Activated T-helper 17 cell treated with anti-CD3 and anti-CD28 coated beads, Interleukin-2, amount 50 U/mL, for 72 hours (primary cell): ENCODE results near the gene XYLT2. TPM values are rescaled to one million over a fixed set of nuclear protein-coding genes. Genes with fewer than 3 reads are reported as not detected.
"Not testable (repeated sequence)": the region's sequence is repeated elsewhere in the genome, so short reads cannot be mapped to it uniquely, and the experiment has no call there.

Experiments
- ATAC-seq: fragments of 150-1000 bp; cut with Tn5 transposase; replicated peaks from 2 replicates; pipeline ENCODE4 v1.10.0; 2021; ENCODE audit warnings: mild to moderate bottlenecking, moderate library complexity
- H3K27ac Mint-ChIP-seq: one replicate; pipeline ENCODE4 v1.8.0; 2022; ENCODE audit warnings: mixed read lengths
- H3K27me3 Mint-ChIP-seq: one replicate; pipeline ENCODE4 v1.8.0; 2022; ENCODE audit warnings: mixed read lengths
- H3K36me3 Mint-ChIP-seq: one replicate; pipeline ENCODE4 v1.8.0; 2022; ENCODE audit warnings: low read depth, mild to moderate bottlenecking, mixed read lengths
- H3K4me1 Mint-ChIP-seq: one replicate; pipeline ENCODE4 v1.8.0; 2022; ENCODE audit warnings: mixed read lengths
- H3K4me3 Mint-ChIP-seq: one replicate; pipeline ENCODE4 v1.8.0; 2022; ENCODE audit warnings: mild to moderate bottlenecking, mixed read lengths
- H3K9me3 Mint-ChIP-seq: one replicate; pipeline ENCODE4 v1.8.0; 2022; ENCODE audit warnings: mixed read lengths
- total RNA-seq, 2 donors: library from RNA; stranded (reverse); gene quantifications; one replicate each; pipeline ENCODE4 v1.2.3, GENCODE V29; 2022

Gene XYLT2
- total RNA-seq, 2 donors from 2014 or later = 38.5 to 95.1 TPM

GRCh38 chr17:50330151-50330775 lies 15.7 kb upstream of the XYLT2 start:
- Mint-ChIP-seq H3K27ac (peak overlapping the region; percentile 59), H3K36me3 (no peaks in the 10 kb centered on the region), H3K4me1 (peaks cover 20% of the 10 kb centered on the region), H3K27me3 (peaks cover 9% of the 10 kb centered on the region), H3K9me3 (no peaks in the 10 kb centered on the region), H3K4me3 (no peak overlapping the region)
- ATAC-seq = no peak

GRCh38 chr17:50331085-50331791 lies 14.7 kb upstream of the XYLT2 start:
- Mint-ChIP-seq H3K36me3 (no peaks in the 10 kb centered on the region), H3K4me1 (peaks cover 14% of the 10 kb centered on the region), H3K27me3 (peaks cover 9% of the 10 kb centered on the region), H3K4me3 (no peak overlapping the region), H3K9me3 (no peaks in the 10 kb centered on the region), H3K27ac (peak overlapping the region; percentile 59)
- ATAC-seq = peak; percentile 81

- Mint-ChIP-seq H3K27me3 (peaks cover 9% of the 10 kb centered on the region), H3K9me3 (no peaks in the 10 kb centered on the region), H3K4me1 (peaks cover 6% of the 10 kb centered on the region), H3K4me3 (peak overlapping the region; percentile 23), H3K36me3 (no peaks in the 10 kb centered on the region), H3K27ac (peak overlapping the region; percentile 33)
- ATAC-seq = no peak
These were observed 13.7 kb upstream of the XYLT2 start for GRCh38 chr17:50332196-50332595.

GRCh38 chr17:50333291-50334057 lies 12.5 kb upstream of the XYLT2 start:
- H3K27me3 Mint-ChIP-seq, H3K9me3 Mint-ChIP-seq, H3K4me1 Mint-ChIP-seq, H3K36me3 Mint-ChIP-seq, ATAC-seq: not testable (repeated sequence)
- Mint-ChIP-seq H3K27ac (peak overlapping the region; percentile 33), H3K4me3 (peak overlapping the region; percentile 39)

GRCh38 chr17:50337956-50338355 lies 8.0 kb upstream of the XYLT2 start:
- Mint-ChIP-seq H3K4me3 (no peak overlapping the region), H3K9me3 (peaks cover 10% of the 10 kb centered on the region), H3K27me3 (no peaks in the 10 kb centered on the region), H3K4me1 (no peaks in the 10 kb centered on the region), H3K27ac (no peak overlapping the region), H3K36me3 (no peaks in the 10 kb centered on the region)
- ATAC-seq = peak; percentile 98

GRCh38 chr17:50338645-50339044 lies 7.3 kb upstream of the XYLT2 start:
- Mint-ChIP-seq H3K4me1 (no peaks in the 10 kb centered on the region), H3K9me3 (peaks cover 10% of the 10 kb centered on the region), H3K27me3 (no peaks in the 10 kb centered on the region), H3K27ac (no peak overlapping the region), H3K36me3 (no peaks in the 10 kb centered on the region), H3K4me3 (no peak overlapping the region)
- no peak for ATAC-seq

GRCh38 chr17:50339381-50339780 lies 6.5 kb upstream of the XYLT2 start:
- Mint-ChIP-seq H3K4me3 (no peak overlapping the region), H3K9me3 (peaks cover 10% of the 10 kb centered on the region), H3K36me3 (no peaks in the 10 kb centered on the region), H3K27me3 (no peaks in the 10 kb centered on the region), H3K27ac (no peak overlapping the region), H3K4me1 (no peaks in the 10 kb centered on the region)
- ATAC-seq = no peak

GRCh38 chr17:50344731-50345365 lies 1.1 kb upstream of the XYLT2 start:
- Mint-ChIP-seq H3K27ac (peak overlapping the region; percentile 93), H3K9me3 (no peaks in the 10 kb centered on the region), H3K4me3 (peak overlapping the region; percentile 87), H3K4me1 (peaks cover 18% of the 10 kb centered on the region), H3K36me3 (peaks cover 16% of the 10 kb centered on the region), H3K27me3 (no peaks in the 10 kb centered on the region)
- ATAC-seq = no peak

- peak overlapping the region; percentile 87 for H3K4me3 Mint-ChIP-seq
- no peaks in the 10 kb centered on the region for H3K27me3 Mint-ChIP-seq
- peaks cover 27% of the 10 kb centered on the region for H3K36me3 Mint-ChIP-seq
- no peaks in the 10 kb centered on the region for H3K9me3 Mint-ChIP-seq
- peak overlapping the region; percentile 93 for H3K27ac Mint-ChIP-seq
- peak; percentile 59 for ATAC-seq
- peaks cover 28% of the 10 kb centered on the region for H3K4me1 Mint-ChIP-seq
These were observed 589 bp downstream of the XYLT2 start for GRCh38 chr17:50346313-50347116.

- Mint-ChIP-seq H3K4me3 (peak overlapping the region; percentile 87), H3K9me3 (no peaks in the 10 kb centered on the region), H3K27me3 (no peaks in the 10 kb centered on the region), H3K36me3 (peaks cover 35% of the 10 kb centered on the region), H3K27ac (peak overlapping the region; percentile 93), H3K4me1 (peaks cover 31% of the 10 kb centered on the region)
- ATAC-seq = no peak
These were observed 1.4 kb downstream of the XYLT2 start for GRCh38 chr17:50347117-50347893.

GRCh38 chr17:50347894-50348291 lies 2.0 kb downstream of the XYLT2 start:
- Mint-ChIP-seq H3K27ac (peak overlapping the region; percentile 93), H3K4me3 (peak overlapping the region; percentile 87), H3K4me1 (peaks cover 31% of the 10 kb centered on the region), H3K9me3 (no peaks in the 10 kb centered on the region), H3K27me3 (no peaks in the 10 kb centered on the region), H3K36me3 (peaks cover 37% of the 10 kb centered on the region)
- ATAC-seq = no peak

- Mint-ChIP-seq H3K9me3 (no peaks in the 10 kb centered on the region), H3K36me3 (peaks cover 43% of the 10 kb centered on the region), H3K27me3 (no peaks in the 10 kb centered on the region), H3K4me1 (peaks cover 31% of the 10 kb centered on the region), H3K4me3 (peak overlapping the region; percentile 87), H3K27ac (peak overlapping the region; percentile 93)
- no peak for ATAC-seq
These were observed 2.8 kb downstream of the XYLT2 start for GRCh38 chr17:50348522-50349242.

GRCh38 chr17:50349243-50349600 lies 3.3 kb downstream of the XYLT2 start:
- H3K4me3 Mint-ChIP-seq = peak overlapping the region; percentile 87
- no peak for ATAC-seq
- H3K27me3 Mint-ChIP-seq = no peaks in the 10 kb centered on the region
- peak overlapping the region; percentile 93 for H3K27ac Mint-ChIP-seq
- no peaks in the 10 kb centered on the region for H3K9me3 Mint-ChIP-seq
- peaks cover 46% of the 10 kb centered on the region for H3K36me3 Mint-ChIP-seq
- H3K4me1 Mint-ChIP-seq = peaks cover 31% of the 10 kb centered on the region
